GM18508 (cell line): ENCODE results near the gene GRB7.
A peak's percentile ranks its signal among the peaks of the same experiment; 100 is the strongest.

ENCODE experiments used
- ATAC-seq: cut with Tn5 transposase; IDR thresholded peaks from one replicate; pipeline ENCODE4 v1.9.1; 2021; ENCODE audit warnings: moderate number of reproducible peaks; ENCODE audit not compliant: insufficient read depth, unreplicated experiment

The GRB7 gene

DNA sequence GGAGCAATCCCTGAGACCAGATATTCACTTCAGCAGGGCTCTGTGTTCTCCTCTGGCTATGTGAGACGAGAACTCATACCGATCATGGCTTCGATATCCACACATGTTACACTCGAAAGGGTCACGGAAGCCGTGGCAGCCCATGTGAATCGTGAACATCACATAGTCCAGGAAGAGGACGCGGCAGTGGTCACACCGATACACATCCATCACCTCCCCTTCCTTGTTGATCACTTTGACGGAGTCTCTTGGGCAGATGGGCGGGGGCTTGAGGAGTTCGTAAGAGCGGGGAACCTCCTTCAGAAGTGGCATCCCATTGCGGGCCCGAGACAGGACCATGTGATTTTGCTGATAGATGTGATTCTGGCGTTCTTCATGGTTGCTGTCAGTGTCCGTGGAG lies 28.0 kb downstream of the GRB7 start:
- no peak for ATAC-seq

DNA sequence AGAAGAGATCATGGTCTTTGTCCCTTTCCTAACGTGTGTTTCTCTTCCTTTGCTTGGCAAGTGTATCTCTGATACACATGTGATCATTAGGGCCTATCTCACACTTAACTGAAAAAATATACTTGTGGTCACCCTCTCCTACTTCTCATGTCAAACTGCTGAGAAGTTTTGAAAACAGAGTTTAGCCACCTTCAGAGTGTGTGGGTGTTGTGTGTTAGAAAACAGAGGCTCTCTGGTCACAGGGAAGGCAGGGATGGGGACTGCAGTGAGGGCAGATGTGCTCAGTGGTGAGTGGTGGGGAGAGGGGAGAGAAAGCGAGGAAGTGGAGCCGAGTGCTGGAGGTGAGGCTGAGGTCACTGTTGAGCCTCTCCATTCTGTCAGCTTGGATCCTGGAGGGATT lies 29.4 kb downstream of the GRB7 start:
- ATAC-seq, result no peak

DNA sequence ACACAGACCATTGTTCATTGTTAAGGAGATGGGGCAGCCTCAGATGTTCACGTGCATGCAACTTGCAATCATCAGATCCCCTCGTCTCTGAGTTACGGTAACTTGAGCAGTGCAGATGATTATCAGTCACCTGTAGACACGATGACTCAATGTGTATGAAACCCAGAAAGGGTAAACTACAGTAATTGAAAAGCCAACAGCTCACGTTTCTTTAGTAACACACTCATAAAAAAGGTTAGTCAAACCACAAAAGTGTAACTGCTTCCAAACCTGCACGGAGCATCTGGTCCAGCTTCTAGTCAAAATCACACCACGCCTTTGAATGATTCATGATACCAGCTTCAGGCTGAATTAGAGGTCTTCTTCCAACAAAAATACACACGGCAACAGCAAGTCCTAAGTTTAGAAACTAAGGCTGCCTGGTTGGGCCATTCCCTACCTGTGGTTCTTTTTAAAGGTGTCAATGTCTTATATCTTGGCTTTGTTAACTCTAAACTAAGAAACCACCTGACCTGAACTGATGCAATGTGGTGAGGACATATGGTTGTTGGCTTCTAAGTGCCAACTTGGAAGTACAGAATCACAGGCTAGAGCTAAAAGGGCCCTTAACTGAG lies 32.3 kb downstream of the GRB7 start:
- no peak for ATAC-seq

DNA sequence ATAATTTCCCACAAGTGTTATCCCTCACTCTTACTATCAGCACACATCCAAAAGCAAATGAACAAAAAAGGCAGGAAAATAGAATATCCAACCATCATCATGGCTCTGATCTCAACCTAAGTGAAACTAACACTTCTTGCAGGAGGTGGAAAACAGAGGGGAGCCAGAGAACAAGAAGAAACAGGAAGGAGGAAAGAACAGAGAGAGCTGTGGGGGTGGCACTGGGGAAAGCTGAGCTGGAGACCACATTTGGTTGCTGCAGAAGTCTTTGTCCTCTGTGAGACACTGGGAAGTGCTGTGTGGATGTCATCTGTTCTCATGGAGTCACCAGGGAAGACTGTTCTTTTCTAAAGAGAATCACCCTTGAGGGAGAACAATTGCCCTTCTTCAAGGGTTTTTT lies 34.7 kb downstream of the GRB7 start:
- ATAC-seq, result no peak

DNA sequence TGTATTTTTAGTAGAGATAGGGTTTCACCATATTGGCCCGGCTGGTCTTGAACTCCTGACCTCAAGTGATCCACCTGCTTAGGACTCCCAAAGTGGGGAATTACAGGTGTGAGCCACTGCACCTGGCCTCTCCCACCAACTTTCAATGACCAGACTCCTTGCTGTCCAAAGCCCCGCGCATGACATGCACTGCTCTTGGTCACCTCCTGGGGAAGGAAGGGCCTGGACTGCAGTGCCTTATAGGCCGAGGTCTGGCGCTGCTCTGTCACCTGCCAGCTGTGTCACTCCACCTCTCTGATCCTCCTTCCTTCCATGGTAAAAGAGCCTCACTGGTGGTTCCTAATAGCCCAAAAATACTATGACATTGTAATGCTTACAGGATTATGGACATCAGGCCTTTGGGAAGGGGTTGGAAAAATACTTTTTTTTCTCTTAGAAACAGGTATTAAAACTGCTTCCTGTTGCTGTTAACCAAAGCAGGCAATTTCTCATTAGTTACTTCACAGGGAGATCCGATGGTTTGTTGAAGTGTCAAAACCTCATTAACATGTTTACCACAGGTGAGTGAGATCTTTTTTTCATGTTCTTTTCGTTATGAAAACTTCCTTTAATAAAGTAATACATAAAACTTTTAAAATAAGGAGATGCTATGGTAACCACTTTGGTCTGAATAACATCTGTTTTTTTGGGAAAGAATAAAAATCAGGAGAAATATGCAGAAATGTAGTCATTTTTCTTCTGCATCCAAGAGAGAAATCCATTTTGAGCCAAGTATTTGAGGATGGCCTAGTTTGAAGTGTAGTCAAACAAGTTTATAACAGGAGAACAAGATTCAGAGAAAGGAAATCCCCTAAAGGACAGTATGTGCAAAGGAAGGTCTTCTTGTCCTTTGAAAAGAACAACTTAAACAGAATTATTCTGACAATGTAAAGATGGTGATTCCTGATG lies 35.5 kb downstream of the GRB7 start:
- ATAC-seq, result no peak

DNA sequence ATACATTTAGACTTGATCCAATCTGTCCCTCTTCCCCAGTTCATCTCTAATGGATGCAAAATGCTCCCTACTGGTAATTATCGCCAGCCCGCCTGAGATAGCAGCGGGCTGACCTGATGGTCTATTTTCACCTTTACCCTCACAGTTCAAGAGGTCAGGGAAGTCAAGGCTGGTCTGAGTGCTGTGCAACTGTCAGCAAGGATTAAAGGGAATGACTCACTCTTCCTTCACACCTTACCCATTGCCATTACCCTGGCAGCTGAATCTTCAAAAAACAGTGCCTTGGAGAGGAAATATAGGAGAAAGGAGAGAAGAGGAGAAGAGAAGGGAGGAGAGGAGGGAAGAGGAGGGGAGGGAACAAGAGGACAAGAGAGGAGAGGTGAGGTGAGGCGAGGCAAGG lies 36.3 kb downstream of the GRB7 start:
- ATAC-seq, result no peak

DNA sequence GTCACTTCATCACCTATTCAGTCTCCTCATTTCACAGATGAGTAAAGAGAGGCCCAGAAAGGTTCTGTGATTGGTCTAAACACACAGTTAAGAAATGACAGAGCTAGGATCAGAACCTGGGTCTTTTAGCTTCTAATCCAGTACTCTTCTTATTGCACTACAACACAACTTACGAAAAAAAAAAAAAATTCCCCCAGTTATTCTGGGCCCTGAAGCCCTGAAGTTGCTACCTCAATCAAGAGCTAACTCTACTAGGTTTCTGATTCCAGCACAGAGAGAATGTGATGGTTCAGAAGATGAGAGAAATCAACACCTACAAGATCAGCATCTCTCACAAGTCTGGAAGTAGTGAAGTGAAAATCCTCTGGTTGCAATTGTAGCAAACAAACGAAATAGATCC lies 37.3 kb downstream of the GRB7 start:
- ATAC-seq, result no peak

DNA sequence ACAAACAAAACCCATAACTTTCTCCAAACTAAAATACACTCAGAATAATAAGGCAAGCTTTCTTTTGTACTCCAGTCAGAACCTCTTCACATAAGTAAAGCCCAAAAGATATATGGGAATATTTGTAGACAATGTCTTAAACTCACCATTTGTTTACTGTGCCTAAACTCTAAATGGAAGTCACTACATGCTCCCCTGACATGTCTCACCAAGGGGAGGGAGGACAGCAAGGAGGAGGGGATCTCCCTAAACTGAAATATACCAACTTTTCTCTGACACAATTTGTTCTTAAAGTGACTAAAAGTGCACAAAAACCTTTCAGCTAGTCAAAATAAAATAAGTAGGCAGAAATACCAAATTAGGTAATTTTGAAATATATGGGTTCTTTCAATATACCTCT lies 38.5 kb downstream of the GRB7 start:
- ATAC-seq, result no peak

DNA sequence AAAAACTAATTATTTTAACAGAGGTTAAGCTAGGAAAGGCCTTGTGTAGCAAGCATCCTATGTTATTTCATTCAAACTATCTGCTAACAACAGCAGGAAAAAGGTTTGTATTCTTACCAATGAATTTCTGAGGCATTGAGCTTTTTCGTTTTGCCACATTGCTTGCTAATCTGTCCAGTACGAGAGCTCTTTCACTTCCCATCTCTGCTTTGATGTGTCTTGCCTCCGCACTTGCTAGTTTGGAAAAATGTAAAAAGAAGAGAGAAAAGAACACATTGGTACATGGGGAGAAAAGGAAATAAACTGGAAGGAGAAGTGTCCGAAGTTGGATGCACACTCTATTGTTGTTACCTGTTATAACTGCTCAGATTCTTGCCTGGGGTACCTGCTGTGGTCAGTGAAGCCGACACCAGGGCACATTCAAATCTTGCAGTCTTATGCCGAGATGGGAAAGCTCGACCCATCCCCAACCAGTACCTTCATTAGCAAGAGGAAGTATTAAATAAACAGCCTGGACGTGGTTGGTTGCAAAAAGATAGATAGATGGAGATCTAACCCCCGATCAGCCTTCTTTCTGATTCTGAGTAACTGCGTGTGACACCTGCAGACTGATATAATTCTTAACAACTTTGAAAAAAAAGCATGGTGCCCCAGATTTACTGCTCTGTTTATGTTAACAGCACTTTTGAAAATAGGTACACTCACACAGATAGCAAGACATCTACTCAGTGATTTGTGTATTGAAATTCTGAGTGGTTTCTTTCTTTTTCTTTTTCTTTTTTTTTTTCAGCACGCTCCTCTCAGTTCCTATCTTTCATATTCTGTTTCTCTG lies 40.0 kb downstream of the GRB7 start:
- ATAC-seq, result peak; percentile 39

DNA sequence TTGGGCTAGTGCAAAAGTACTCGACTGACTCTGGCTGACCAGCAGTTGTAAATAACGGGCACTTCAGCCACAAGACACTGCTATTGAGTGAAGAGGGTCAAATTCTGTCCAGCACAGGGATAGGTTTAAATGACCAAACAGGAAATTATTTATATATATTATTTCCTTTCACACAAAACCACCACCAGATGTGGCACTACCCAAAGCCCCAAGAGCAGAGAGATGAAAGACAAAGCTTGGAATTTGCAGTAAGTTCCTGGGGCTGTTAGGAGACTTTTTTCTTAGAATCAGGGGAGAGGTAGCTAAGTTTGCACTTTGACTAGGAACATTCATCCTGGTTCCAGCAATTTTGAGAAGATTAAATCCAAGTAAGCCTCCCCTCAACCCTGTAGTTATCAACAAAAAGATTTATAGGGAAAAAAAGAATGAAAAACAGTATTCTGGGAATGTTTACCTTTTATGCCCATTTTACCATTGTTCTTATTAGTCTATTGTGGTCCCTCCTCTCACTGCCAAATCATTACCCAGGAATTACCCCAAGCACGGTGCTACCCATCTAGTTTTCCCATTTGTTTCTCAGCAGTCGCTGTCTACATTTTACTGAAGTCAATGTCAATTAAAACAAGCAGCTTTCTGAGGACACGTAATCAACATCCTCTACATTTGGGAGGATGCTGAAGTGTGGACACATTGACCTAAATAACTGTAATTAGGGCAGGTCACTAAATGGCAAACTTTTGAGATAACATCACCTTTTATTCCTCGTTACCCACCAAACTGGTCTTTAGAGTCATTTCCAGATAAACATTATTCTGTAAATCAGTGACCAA lies 43.5 kb downstream of the GRB7 start:
- no peak for ATAC-seq

DNA sequence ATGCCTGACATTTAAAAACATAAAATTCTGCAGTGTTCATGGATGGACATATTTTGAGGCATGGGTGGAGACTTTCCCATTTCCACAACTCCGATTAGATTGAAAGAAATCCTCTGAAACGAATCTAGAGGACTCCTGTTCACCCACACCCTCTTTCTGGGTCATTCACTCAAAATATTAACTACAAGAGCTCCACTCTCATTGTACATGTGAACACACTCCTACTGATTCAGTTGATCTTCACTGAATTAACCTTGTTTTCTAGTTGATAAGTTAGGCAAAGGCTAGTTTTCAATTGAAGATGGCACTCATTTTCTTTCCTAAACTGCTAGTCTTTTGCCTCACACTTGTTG lies 44.1 kb downstream of the GRB7 start:
- ATAC-seq, result no peak

DNA sequence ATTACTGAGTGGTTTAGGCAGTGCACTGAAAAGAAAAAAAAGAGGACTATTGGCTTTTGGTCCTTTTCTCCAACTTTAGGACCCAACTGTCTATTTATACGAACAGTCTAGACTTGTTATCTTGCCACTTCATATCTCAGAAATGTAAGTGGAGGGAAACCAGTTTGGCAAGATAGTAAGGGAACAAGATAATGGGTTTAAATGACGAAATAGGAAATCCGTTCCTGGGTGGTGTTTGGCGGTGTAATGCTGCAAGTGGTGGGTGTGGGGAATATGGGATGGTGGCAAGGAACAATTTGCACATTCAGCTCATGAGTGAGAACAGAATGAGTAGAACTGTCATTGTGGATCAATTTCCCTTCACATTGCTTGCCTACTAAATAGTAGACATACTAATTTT lies 44.7 kb downstream of the GRB7 start:
- ATAC-seq, result no peak

DNA sequence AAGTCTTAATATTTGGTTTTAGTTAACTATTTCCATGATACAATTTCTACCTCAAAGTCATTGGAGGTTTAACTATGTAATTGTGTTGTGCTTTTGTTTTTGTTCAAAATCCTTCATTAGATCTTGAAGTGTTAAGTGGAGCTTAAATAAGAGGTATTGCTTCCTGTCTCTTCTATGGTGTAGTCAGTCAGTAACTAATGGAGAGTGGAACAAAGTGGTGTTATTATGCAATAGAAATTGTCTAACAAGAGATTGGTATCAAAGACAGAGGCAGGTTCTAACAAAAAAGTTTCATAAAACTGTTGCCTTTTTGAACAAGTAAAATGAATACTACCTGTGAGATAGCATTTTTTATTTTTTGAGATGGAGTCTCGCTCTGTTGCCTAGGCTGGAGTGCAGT lies 45.2 kb downstream of the GRB7 start:
- no peak for ATAC-seq

DNA sequence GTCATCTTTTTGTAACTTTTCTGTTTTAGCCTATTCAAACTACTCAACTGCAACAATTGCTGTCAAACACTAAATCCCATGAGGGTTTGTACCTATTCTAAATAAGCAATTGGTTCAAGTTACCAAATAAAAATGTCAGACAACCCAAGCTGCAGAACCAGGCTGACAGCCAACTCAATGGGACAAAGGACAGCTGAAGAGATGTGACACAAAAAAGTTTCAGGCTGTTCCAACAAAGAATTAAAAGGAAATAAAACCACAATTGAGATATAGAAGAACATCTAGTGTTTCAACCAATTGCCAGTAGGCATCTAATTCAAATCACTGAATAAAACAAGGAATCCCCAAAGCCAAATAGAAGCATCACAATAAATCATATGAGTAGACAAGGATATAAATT lies 49.3 kb downstream of the GRB7 start:
- no peak for ATAC-seq

DNA sequence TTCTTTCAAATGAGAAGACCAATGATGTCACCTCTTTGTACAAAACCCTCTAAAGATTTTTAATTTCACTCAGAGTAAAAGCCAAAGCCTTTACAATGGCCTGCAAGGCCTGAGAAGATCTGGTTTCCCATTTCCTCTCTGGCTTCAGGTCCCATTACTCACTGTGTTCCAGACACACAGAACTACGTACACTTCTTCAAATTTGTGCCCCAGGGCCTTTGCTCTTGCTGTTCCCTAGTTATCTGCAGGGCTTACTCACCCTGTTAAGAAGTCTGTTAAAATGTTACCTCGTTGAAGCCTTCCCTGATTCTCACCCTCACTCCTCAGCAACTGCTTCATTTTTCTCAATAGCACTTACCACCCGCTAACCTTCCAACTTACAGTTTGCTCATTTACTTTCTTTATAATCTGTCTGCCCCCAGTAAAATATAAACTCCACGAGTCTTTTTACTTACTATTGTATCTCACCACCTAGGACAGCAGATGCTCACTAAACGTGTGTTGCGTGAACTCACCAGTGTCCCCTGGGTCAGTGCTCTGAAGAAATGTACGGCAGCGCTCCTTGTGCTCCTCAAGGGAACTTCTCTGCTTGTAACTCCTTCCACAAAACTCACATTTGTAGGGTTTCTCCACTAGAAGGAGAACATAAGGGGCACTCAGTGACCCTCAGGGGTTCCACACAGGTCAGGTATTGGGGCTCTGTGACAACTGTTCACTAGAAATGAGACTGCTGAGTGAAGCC lies 50.2 kb downstream of the GRB7 start:
- ATAC-seq, result no peak

DNA sequence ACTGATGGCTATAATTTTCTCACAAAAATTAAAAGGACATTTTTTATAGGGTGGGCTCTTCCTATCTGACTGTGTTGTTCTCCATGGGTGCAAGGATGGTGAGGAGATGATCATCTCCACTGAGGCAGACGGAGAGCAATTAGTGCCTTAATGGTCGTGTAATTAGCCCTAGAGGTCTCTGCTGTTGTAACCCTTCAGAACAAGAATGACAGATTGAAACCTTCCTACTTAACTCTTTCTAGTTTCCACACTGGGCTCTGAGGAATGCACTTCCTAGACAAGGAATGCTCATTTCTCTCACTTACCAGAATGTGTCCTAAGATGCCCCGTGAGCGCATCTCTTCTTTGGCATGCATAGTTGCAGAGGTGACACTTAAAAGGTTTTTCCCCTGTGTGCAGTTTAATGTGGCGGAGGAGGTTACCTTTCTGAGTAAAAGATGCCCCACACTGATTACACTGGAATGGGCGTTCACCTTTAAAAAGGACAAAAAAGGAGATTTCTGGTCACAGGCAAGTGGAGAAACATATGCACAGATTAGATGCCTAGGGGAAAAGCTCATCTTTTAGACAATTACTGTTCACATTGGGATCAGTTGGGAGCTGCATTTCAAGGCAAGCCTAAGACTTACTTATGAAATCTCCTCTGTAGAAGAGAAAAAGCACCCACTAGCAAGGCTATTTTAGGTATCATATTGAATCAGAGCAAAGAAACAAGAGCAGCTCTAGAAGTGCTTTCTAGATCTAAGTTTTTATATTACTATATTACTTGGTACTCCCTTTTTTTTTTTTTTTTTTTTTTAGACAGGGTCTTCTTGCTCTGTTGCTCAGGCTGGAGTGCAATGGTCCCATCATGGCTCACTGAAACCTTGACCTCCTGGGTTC lies 53.6 kb downstream of the GRB7 start:
- ATAC-seq, result no peak

DNA sequence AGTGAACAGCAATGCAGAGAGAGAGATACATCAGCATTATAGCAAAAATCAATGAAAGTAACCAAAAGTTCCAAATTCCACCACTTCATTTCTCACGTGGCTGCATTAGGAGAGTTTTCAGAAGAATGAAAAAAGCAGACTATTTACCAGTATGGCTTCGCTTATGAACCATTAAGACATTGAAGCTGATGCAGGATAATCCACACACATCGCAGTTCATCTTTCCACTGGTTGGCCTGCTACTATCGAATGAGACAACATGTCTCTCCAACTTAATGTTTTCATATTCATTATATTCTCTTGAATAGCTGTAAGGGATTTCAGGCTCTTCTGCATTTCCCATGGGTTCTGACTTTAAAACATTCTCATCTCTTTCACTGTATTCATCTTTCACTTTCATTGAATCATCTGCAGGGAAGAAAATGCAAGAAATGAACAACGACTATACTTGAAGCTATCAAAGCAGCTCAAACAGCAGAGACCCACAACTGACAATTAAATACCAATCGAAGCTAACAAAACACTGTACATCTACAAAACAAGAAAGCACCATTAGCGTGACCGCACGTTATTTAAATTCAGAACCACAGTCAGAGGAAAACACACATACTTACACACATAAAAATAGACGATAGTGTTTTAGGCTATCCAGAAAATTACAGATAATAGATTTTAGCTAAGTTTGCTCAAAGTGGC lies 54.9 kb downstream of the GRB7 start:
- ATAC-seq, result no peak

DNA sequence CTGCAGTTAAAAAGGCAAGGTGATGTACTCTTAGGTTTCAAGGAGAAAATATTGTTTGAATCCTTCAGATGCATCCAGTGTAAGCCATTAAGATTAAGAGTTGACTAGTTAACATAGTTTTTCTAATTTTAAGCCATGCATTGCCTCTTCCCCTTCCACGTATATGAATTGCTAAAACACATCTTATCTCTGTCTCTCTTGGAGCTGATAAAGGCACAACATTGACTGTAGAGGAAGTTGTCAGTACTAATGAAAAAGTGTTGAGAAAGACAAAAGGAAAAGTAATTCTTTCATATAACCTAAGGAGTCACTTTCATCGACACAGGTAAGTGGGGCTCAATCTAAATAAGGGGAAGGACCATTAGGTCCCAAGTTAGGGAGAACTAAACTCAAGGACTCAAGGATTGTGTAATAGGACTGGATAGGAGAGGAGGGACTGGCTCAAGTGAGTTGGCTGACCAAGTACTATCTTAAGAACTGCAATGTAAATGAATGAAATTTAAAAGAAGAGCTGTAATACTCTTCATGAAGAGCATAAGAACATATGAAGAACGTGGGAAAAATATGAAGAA lies 55.6 kb downstream of the GRB7 start:
- no peak for ATAC-seq
